ENCODE measurements around the gene SLC39A5.

- TF ChIP-seq CTCF (IDR thresholded peaks at IDR 0.05), result no peak
- TF ChIP-seq POLR2A (IDR thresholded peaks at IDR 0.05), result no peak
- no peak for TF ChIP-seq EP300 (IDR thresholded peaks at IDR 0.05)
- no peak for TF ChIP-seq POLR2AphosphoS5 (IDR thresholded peaks at IDR 0.05)
These were observed 11.8 kb downstream of the SLC39A5 start for GRCh38 chr12:56241424-56242303.
